GM18520 (cell line): ENCODE measurements around the gene DNAI2.

Experiments used
- ATAC-seq: cut with Tn5 transposase; IDR thresholded peaks from one replicate; pipeline ENCODE4 v1.9.1; 2021; ENCODE audit not compliant: unreplicated experiment

Gene DNAI2

GRCh38 chr17:74304184-74304583, 30.1 kb downstream of the DNAI2 start:
- no peak for ATAC-seq

GRCh38 chr17:74305865-74306654, 32.0 kb downstream of the DNAI2 start:
- no peak for ATAC-seq

- no peak for ATAC-seq
Measured at GRCh38 chr17:74307984-74308773, 34.1 kb downstream of the DNAI2 start.

GRCh38 chr17:74309902-74310301, 35.9 kb downstream of the DNAI2 start:
- no peak for ATAC-seq

GRCh38 chr17:74314877-74315276, 40.8 kb downstream of the DNAI2 start:
- no peak for ATAC-seq

GRCh38 chr17:74316220-74316619, 42.2 kb downstream of the DNAI2 start:
- no peak for ATAC-seq

GRCh38 chr17:74317071-74317470, 43.0 kb downstream of the DNAI2 start:
- no peak for ATAC-seq

GRCh38 chr17:74318391-74318790, 44.4 kb downstream of the DNAI2 start:
- no peak for ATAC-seq

GRCh38 chr17:74324521-74324920, 50.5 kb downstream of the DNAI2 start:
- ATAC-seq: no peak

- ATAC-seq: no peak
Measured at GRCh38 chr17:74325376-74325742, 51.3 kb downstream of the DNAI2 start.

GRCh38 chr17:74325743-74326379, 51.8 kb downstream of the DNAI2 start, which contains the start of gene KIF19:
TSS of gene KIF19 (plus strand) at chr17:74326226. CDS start at chr17:74326350, 124 bp downstream.
- no peak for ATAC-seq

GRCh38 chr17:74326506-74326905, 52.5 kb downstream of the DNAI2 start:
- ATAC-seq: no peak

GRCh38 chr17:74328487-74328886, 54.5 kb downstream of the DNAI2 start:
- no peak for ATAC-seq

- ATAC-seq: no peak
Measured at GRCh38 chr17:74329378-74329777, 55.3 kb downstream of the DNAI2 start.

GRCh38 chr17:74330446-74330845, 56.4 kb downstream of the DNAI2 start:
- no peak for ATAC-seq

- no peak for ATAC-seq
Measured at GRCh38 chr17:74332017-74332650, 58.1 kb downstream of the DNAI2 start.

GRCh38 chr17:74332763-74333283, 58.8 kb downstream of the DNAI2 start:
- ATAC-seq: no peak

GRCh38 chr17:74334393-74335039, 60.5 kb downstream of the DNAI2 start:
- no peak for ATAC-seq

GRCh38 chr17:74335529-74336062, 61.6 kb downstream of the DNAI2 start:
- ATAC-seq: no peak

GRCh38 chr17:74336307-74336706, 62.3 kb downstream of the DNAI2 start:
- no peak for ATAC-seq
